Heart left ventricle (tissue), 13 donors: Measurements from ENCODE around the gene MOCS3.

Source experiments
- CTCF ChIP-seq, 12 donors: fragments of 200-600 bp; sonication (generic) in 4 of 12; IDR thresholded peaks; one replicate each; pipeline versions ENCODE4 v1.5.0 to v1.8.0; 2018 to 2022; ENCODE audit warnings: antibody characterized with exemption in 12 of 12, mild to moderate bottlenecking in 5 of 12
- POLR2A ChIP-seq, 2 donors: fragments of 450-650 bp; IDR thresholded peaks; one replicate each; pipeline ENCODE4 v1.6.1; 2017; ENCODE audit warnings: antibody characterized with exemption in 2 of 2, mild to moderate bottlenecking in 2 of 2, moderate library complexity in 2 of 2
- donor health status: ischemic (EF 13 %, LVEDD 7.1; RV severe dilation, severe dysfunction).
- donor health status: DM: no; HTN: yes; CAD: no.
- donor health status: DM: no; HTN: no; CAD: no.
- donor health status: ischemic (EF 25% LVEDD 6.9; RV normal size, moderate dysfunction).
- donor health status: ischemic (EF 25% LVEDD 5.7; RV mildly dilated, moderate dysfunction).
- donor health status: ischemic (EF 35%, LVEDD 5.7; RV mildly dilated, moderate dysfunction).
- donor health status: nonischemic (EF 11% LVEDD 7.7; RV severe dilation, severe dysfunction).
- donor health status: DM: yes; HTN: yes; CAD: no.
- donor health status: PGD.
- donor health status: ischemic (EF 29% LVEDD 5.4; RV normal size, mild dysfunction).
- donor health status: nonischemic (EF 23%, LVEDD 6.1; RV moderate dilation, normal function).

GRCh38 chr20:50953821-50954220 lies 4.8 kb upstream of the MOCS3 start:
- TF ChIP-seq CTCF (IDR thresholded peaks at IDR 0.05) (no peak), POLR2A (IDR thresholded peaks at IDR 0.05) (no peak)
